H9 (cell line): Measurements from ENCODE around the gene FSIP1. TPM values are rescaled to one million over a fixed set of nuclear protein-coding genes. Genes with fewer than 3 reads are reported as not detected.

Source experiments
- DNase-seq: peaks from one replicate; pipeline ENCODE4 v3.0.0-alpha.2; 2017
- H2AFZ ChIP-seq: one replicate; pipeline ENCODE4 v1.6.1; 2013; ENCODE audit warnings: mild to moderate bottlenecking, low read length, control low read depth, moderate library complexity
- H2AK5ac ChIP-seq: 2 replicates; pipeline ENCODE4 v1.6.1; 2013; ENCODE audit warnings: low read length, control low read depth, mixed read lengths; ENCODE audit not compliant: insufficient read length
- H2BK120ac ChIP-seq: one replicate; pipeline ENCODE4 v1.6.1; 2013; ENCODE audit warnings: low read depth, mild to moderate bottlenecking, low read length, control low read depth, inconsistent platforms; ENCODE audit not compliant: poor library complexity, severe bottlenecking
- H2BK12ac ChIP-seq: 2 replicates; pipeline ENCODE4 v1.6.1; 2013; ENCODE audit warnings: low read length, control low read depth, mixed read lengths, low read depth; ENCODE audit not compliant: insufficient read length
- H2BK15ac ChIP-seq: 2 replicates; pipeline ENCODE4 v1.6.1; 2013; ENCODE audit warnings: low read depth, low read length, control low read depth
- H2BK20ac ChIP-seq: one replicate; pipeline ENCODE4 v1.6.1; 2013; ENCODE audit warnings: low read depth, mild to moderate bottlenecking, low read length, control low read depth, inconsistent platforms; ENCODE audit not compliant: poor library complexity, severe bottlenecking
- H2BK5ac ChIP-seq: 2 replicates; pipeline ENCODE4 v1.6.1; 2013; ENCODE audit warnings: low read length, control low read depth, mixed read lengths; ENCODE audit not compliant: insufficient read length
- H3K14ac ChIP-seq: 2 replicates; pipeline ENCODE4 v1.6.1; 2013; ENCODE audit warnings: low read length, control low read depth; ENCODE audit not compliant: insufficient read depth
- H3K18ac ChIP-seq: 2 replicates; pipeline ENCODE4 v1.6.1; 2013; ENCODE audit warnings: low read depth, mild to moderate bottlenecking, mixed read lengths, low read length, control low read depth; ENCODE audit not compliant: insufficient read length
- H3K23ac ChIP-seq: 2 replicates; pipeline ENCODE4 v1.6.1; 2013; ENCODE audit warnings: low read length, control low read depth, mixed read lengths, low read depth; ENCODE audit not compliant: insufficient read length
- H3K23me2 ChIP-seq: 2 replicates; pipeline ENCODE4 v1.6.1; 2013; ENCODE audit warnings: low read depth, mild to moderate bottlenecking, mixed read lengths, low read length, control low read depth; ENCODE audit not compliant: insufficient read length, poor library complexity, severe bottlenecking
- H3K27ac ChIP-seq: 2 replicates; pipeline ENCODE4 v1.5.1; 2013; ENCODE audit warnings: low read length, control low read depth, mixed read lengths, low read depth; ENCODE audit not compliant: insufficient read length
- H3K27me3 ChIP-seq: 2 replicates; pipeline ENCODE4 v1.6.1; 2013; ENCODE audit warnings: low read length, control low read depth, inconsistent platforms; ENCODE audit not compliant: insufficient read depth
- H3K4ac ChIP-seq: 2 replicates; pipeline ENCODE4 v1.6.1; 2013; ENCODE audit warnings: low read depth, mild to moderate bottlenecking, control low read depth, inconsistent platforms, low read length, moderate library complexity
- H3K4me1 ChIP-seq: 2 replicates; pipeline ENCODE4 v1.6.1; 2013; ENCODE audit warnings: low read length, control low read depth, inconsistent platforms; ENCODE audit not compliant: insufficient read depth
- H3K4me2 ChIP-seq: 2 replicates; pipeline ENCODE4 v1.6.1; 2013; ENCODE audit warnings: low read length, control low read depth, mixed read lengths; ENCODE audit not compliant: insufficient read length, insufficient read depth
- H3K56ac ChIP-seq: 2 replicates; pipeline ENCODE4 v1.6.1; 2013; ENCODE audit warnings: low read depth, mild to moderate bottlenecking, mixed read lengths, low read length, control low read depth; ENCODE audit not compliant: insufficient read length
- H3K79me1 ChIP-seq: 2 replicates; pipeline ENCODE4 v1.6.1; 2013; ENCODE audit warnings: low read depth, mild to moderate bottlenecking, moderate library complexity, low read length, control low read depth, inconsistent platforms; ENCODE audit not compliant: insufficient read depth, poor library complexity, severe bottlenecking
- H3K79me2 ChIP-seq: 2 replicates; pipeline ENCODE4 v1.6.1; 2013; ENCODE audit warnings: low read length, control low read depth, inconsistent platforms; ENCODE audit not compliant: insufficient read depth
- H3K9ac ChIP-seq: 2 replicates; pipeline ENCODE4 v1.6.1; 2013; ENCODE audit warnings: low read length, control low read depth, mixed read lengths; ENCODE audit not compliant: insufficient read length; ENCODE audit errors: extremely low read depth
- H3K9me3 ChIP-seq: one replicate; pipeline ENCODE4 v1.6.1; 2013; ENCODE audit warnings: low read depth, low read length, inconsistent platforms; ENCODE audit not compliant: control insufficient read depth
- H3T11ph ChIP-seq: one replicate; pipeline ENCODE4 v1.6.1; 2013; ENCODE audit warnings: mild to moderate bottlenecking, low read length, control low read depth, inconsistent platforms
- H4K20me1 ChIP-seq: one replicate; pipeline ENCODE4 v1.6.1; 2013; ENCODE audit not compliant: control insufficient read depth, insufficient read length, insufficient read depth
- H4K5ac ChIP-seq: 2 replicates; pipeline ENCODE4 v1.6.1; 2013; ENCODE audit warnings: low read depth, mild to moderate bottlenecking, mixed read lengths, low read length, control low read depth; ENCODE audit not compliant: insufficient read length
- H4K8ac ChIP-seq: replicated peaks from 2 replicates; pipeline ENCODE4 v1.6.1; 2013; ENCODE audit warnings: low read length, control low read depth, mixed read lengths, low read depth; ENCODE audit not compliant: insufficient read length
- H4K91ac ChIP-seq: 2 replicates; pipeline ENCODE4 v1.6.1; 2013; ENCODE audit warnings: low read depth, mild to moderate bottlenecking, moderate library complexity, mixed read lengths, low read length, control low read depth; ENCODE audit not compliant: insufficient read length
- H3K27ac Mint-ChIP-seq, 3 experiments: 2 replicates in 2 of 3; 3 replicates in 1 of 3; pipeline ENCODE4 v1.8.0; 2020 to 2021; ENCODE audit warnings: mixed read lengths in 3 of 3, mild to moderate bottlenecking in 1 of 3, moderate library complexity in 1 of 3
- H3K27me3 Mint-ChIP-seq: 2 replicates; pipeline ENCODE4 v1.8.0; 2021; ENCODE audit warnings: low read depth, mild to moderate bottlenecking, moderate library complexity, mixed read lengths
- H3K36me3 Mint-ChIP-seq, 3 experiments: 2 replicates in 2 of 3; 3 replicates in 1 of 3; pipeline ENCODE4 v1.8.0; 2020 to 2021; ENCODE audit warnings: low read depth in 3 of 3, mixed read lengths in 3 of 3; ENCODE audit not compliant: insufficient read depth in 1 of 3
- H3K4me1 Mint-ChIP-seq, 2 experiments: 2 replicates each; pipeline ENCODE4 v1.8.0; 2020; ENCODE audit warnings: mixed read lengths in 2 of 2
- H3K4me3 Mint-ChIP-seq, 2 experiments: 2 replicates in 1 of 2; 3 replicates in 1 of 2; pipeline ENCODE4 v1.8.0; 2020 to 2021; ENCODE audit warnings: mild to moderate bottlenecking in 2 of 2, mixed read lengths in 2 of 2, moderate library complexity in 1 of 2
- H3K9me3 Mint-ChIP-seq, 2 experiments: 2 replicates in 1 of 2; 3 replicates in 1 of 2; pipeline ENCODE4 v1.8.0; 2020; ENCODE audit warnings: mild to moderate bottlenecking in 2 of 2, mixed read lengths in 2 of 2, moderate library complexity in 1 of 2
- CTCF ChIP-seq: fragments of 200-600 bp; sonication (generic); conservative IDR thresholded peaks from 3 replicates; pipeline ENCODE4 v1.8.0; 2021; ENCODE audit warnings: antibody characterized with exemption, mild to moderate bottlenecking
- WGBS: extraction: QIAGEN DNeasy Blood & Tissue Kit; methylation state at CpG from one replicate; pipeline ENCODE4 v1.1.7; 2013; ENCODE audit warnings: missing lambda C conversion rate, low lambda C conversion rate, mixed read lengths; ENCODE audit not compliant: insufficient read length; ENCODE audit errors: extremely low coverage; 5-methylcytosine and 5-hydroxymethylcytosine counted together
- total RNA-seq: library from RNA; stranded (reverse); gene quantifications from 2 replicates; pipeline ENCODE4 v1.2.1, GENCODE V29; 2021

Gene FSIP1
- total RNA-seq, 1 experiment from 2014 or later, result 0.96 TPM

DNA sequence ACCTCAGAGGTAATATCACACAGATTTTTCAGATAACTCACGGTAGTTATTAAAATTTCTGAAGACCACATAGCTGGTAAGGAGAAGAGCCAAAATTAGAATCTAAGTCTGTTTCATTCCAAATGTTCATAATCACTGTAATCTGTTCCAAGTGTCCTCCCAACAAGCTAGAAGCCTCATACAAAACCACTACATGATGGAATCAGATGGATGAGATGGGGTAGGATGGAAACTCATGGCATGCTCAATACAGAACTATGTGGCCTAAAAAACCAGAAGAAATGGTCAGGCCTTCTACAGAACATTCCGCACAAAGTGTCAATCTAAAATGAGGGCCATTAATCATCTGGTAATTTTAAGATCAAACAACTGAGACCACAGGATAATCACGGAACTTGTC is 110.0 kb downstream of the FSIP1 start:
- H3K4ac ChIP-seq, result no peak overlapping the region
- no peak for TF ChIP-seq CTCF
- H2AFZ ChIP-seq, result no peak overlapping the region
- no peak overlapping the region for H4K91ac ChIP-seq
- no peak overlapping the region for H3K27ac ChIP-seq
- H3K27me3 Mint-ChIP-seq, result no peaks in the 10 kb centered on the region
- H3K23ac ChIP-seq, result no peak overlapping the region
- peaks cover 6 to 10% of the 10 kb centered on the region in 2 experiments for H3K4me1 Mint-ChIP-seq
- H3K79me1 ChIP-seq, result no peaks in the 10 kb centered on the region
- no peak overlapping the region for H3K14ac ChIP-seq
- H2BK20ac ChIP-seq, result no peak overlapping the region
- H2BK15ac ChIP-seq, result no peak overlapping the region
- no peak overlapping the region for H3K56ac ChIP-seq
- no peaks in the 10 kb centered on the region for H3K23me2 ChIP-seq
- H4K5ac ChIP-seq, result no peak overlapping the region
- no peak overlapping the region for H2AK5ac ChIP-seq
- no peaks in the 10 kb centered on the region for H3K9me3 Mint-ChIP-seq
- H3K9me3 ChIP-seq, result no peaks in the 10 kb centered on the region
- no peak overlapping the region for H3K4me3 Mint-ChIP-seq
- no peak overlapping the region for H4K8ac ChIP-seq
- H3K36me3 Mint-ChIP-seq, result no peaks in the 10 kb centered on the region
- H2BK12ac ChIP-seq, result no peak overlapping the region
- H3K27ac Mint-ChIP-seq, result no peak overlapping the region
- no peak overlapping the region for H2BK120ac ChIP-seq
- no peak overlapping the region for H3T11ph ChIP-seq
- no CpG with 5 or more reads among the region's 3 CpGs for WGBS
- no peak overlapping the region for H2BK5ac ChIP-seq
- H4K20me1 ChIP-seq, result no peaks in the 10 kb centered on the region
- no peaks in the 10 kb centered on the region for H3K27me3 ChIP-seq
- no peak overlapping the region for H3K9ac ChIP-seq
- H3K18ac ChIP-seq, result no peak overlapping the region
- no peak overlapping the region for H3K4me2 ChIP-seq
- H3K79me2 ChIP-seq, result no peaks in the 10 kb centered on the region
- DNase-seq, result no peak
- no peaks in the 10 kb centered on the region for H3K4me1 ChIP-seq
